GM03348 (cell line): ENCODE measurements around the gene SERPINB13.
"Not testable (repeated sequence)": the region's sequence is repeated elsewhere in the genome, so short reads cannot be mapped to it uniquely, and the experiment has no call there.

Experiments
- DNase-seq: peaks from one replicate; pipeline ENCODE4 v3.0.0; 2012; ENCODE audit warnings: low spot score

The SERPINB13 gene

GRCh38 chr18:63590966-63591695 is 4.0 kb downstream of the SERPINB13 start:
- no peak for DNase-seq

- DNase-seq, result peak; percentile 46
These were observed 4.6 kb downstream of the SERPINB13 start for GRCh38 chr18:63591725-63592124.

GRCh38 chr18:63592471-63592870 is 5.3 kb downstream of the SERPINB13 start:
- DNase-seq, result no peak

- DNase-seq, result no peak
These were observed 9.8 kb downstream of the SERPINB13 start for GRCh38 chr18:63596964-63597363.

- no peak for DNase-seq
These were observed 16.2 kb downstream of the SERPINB13 start for GRCh38 chr18:63603355-63603754.

GRCh38 chr18:63603772-63604171 is 16.6 kb downstream of the SERPINB13 start:
- peak; percentile 52 for DNase-seq

GRCh38 chr18:63604791-63605567 is 17.8 kb downstream of the SERPINB13 start:
- peak; percentile 26 for DNase-seq

GRCh38 chr18:63606526-63606925 is 19.4 kb downstream of the SERPINB13 start:
- DNase-seq, result peak; percentile 37

- no peak for DNase-seq
These were observed 26.3 kb downstream of the SERPINB13 start for GRCh38 chr18:63613420-63613819.

- no peak for DNase-seq
These were observed 30.1 kb downstream of the SERPINB13 start for GRCh38 chr18:63617049-63617914.

- no peak for DNase-seq
These were observed 30.7 kb downstream of the SERPINB13 start for GRCh38 chr18:63617915-63618234.

GRCh38 chr18:63619661-63620060 is 32.5 kb downstream of the SERPINB13 start:
- no peak for DNase-seq

- no peak for DNase-seq
These were observed 37.7 kb downstream of the SERPINB13 start for GRCh38 chr18:63624863-63625262.

- DNase-seq, result no peak
These were observed 39.3 kb downstream of the SERPINB13 start for GRCh38 chr18:63626431-63626830.

- DNase-seq, result no peak
These were observed 40.7 kb downstream of the SERPINB13 start for GRCh38 chr18:63627819-63628218.

GRCh38 chr18:63637703-63638102 is 50.6 kb downstream of the SERPINB13 start:
- no peak for DNase-seq

- DNase-seq, result not testable (repeated sequence)
These were observed 54.1 kb downstream of the SERPINB13 start for GRCh38 chr18:63641157-63641680.

- DNase-seq, result not testable (repeated sequence)
These were observed 55.7 kb downstream of the SERPINB13 start for GRCh38 chr18:63642668-63643356.

- DNase-seq, result not testable (repeated sequence)
These were observed 57.0 kb downstream of the SERPINB13 start, which contains the start of gene SERPINB4 for GRCh38 chr18:63644142-63644541. Gene SERPINB4 (minus strand): TSS chr18:63644256. CDS start chr18:63643577, 679 bp downstream.

GRCh38 chr18:63644694-63645093 is 57.6 kb downstream of the SERPINB13 start:
- not testable (repeated sequence) for DNase-seq

GRCh38 chr18:63646936-63647335 is 59.8 kb downstream of the SERPINB13 start:
- no peak for DNase-seq
